HEK293 (cell line): Measurements from ENCODE around the gene EN2.

ENCODE experiments used
- HOXC10 ChIP-seq: sonication (generic); formaldehyde crosslinking; IDR thresholded peaks from 2 replicates; pipeline ENCODE4 v1.8.1; 2023; ENCODE audit warnings: mild to moderate bottlenecking, missing genetic modification reagents
- KLF1 ChIP-seq: fragments of 450-650 bp; formaldehyde crosslinking; IDR thresholded peaks from 2 replicates; pipeline ENCODE4 v1.5.1; 2016; ENCODE audit warnings: missing biosample characterization, missing genetic modification characterization
- KLF8 ChIP-seq: fragments of 450-650 bp; formaldehyde crosslinking; IDR thresholded peaks from 2 replicates; pipeline ENCODE4 v1.5.1; 2016; ENCODE audit warnings: missing biosample characterization, missing genetic modification characterization
- PRDM1 ChIP-seq: fragments of 450-650 bp; formaldehyde crosslinking; IDR thresholded peaks from 2 replicates; pipeline ENCODE4; 2016; ENCODE audit warnings: missing biosample characterization, missing genetic modification characterization
- SCRT1 ChIP-seq: fragments of 450-650 bp; formaldehyde crosslinking; IDR thresholded peaks from 2 replicates; pipeline ENCODE4 v1.5.1; 2016; ENCODE audit warnings: missing biosample characterization, missing genetic modification characterization, borderline replicate concordance
- ZBTB7A ChIP-seq: fragments of 450-650 bp; formaldehyde crosslinking; IDR thresholded peaks from 2 replicates; pipeline ENCODE4 v1.5.1; 2016; ENCODE audit warnings: low read depth, missing biosample characterization, missing genetic modification characterization
- ZFP3 ChIP-seq: fragments of 450-650 bp; formaldehyde crosslinking; IDR thresholded peaks from 2 replicates; pipeline ENCODE4 v1.5.1; 2016; ENCODE audit warnings: low read depth, missing biosample characterization, missing genetic modification characterization
- ZNF114 ChIP-seq: fragments of 450-650 bp; formaldehyde crosslinking; IDR thresholded peaks from 2 replicates; pipeline ENCODE4 v1.5.0; 2017; ENCODE audit warnings: missing biosample characterization, missing genetic modification characterization
- ZNF157 ChIP-seq: fragments of 450-650 bp; formaldehyde crosslinking; IDR thresholded peaks from 2 replicates; pipeline ENCODE4 v1.5.1; 2016; ENCODE audit warnings: missing biosample characterization, missing genetic modification characterization
- ZNF174 ChIP-seq: fragments of 450-650 bp; formaldehyde crosslinking; IDR thresholded peaks from 2 replicates; pipeline ENCODE4 v1.5.0; 2017; ENCODE audit warnings: missing biosample characterization, mild to moderate bottlenecking, missing genetic modification characterization
- ZNF214 ChIP-seq: fragments of 450-650 bp; formaldehyde crosslinking; IDR thresholded peaks from 2 replicates; pipeline ENCODE4 v1.5.1; 2017; ENCODE audit warnings: missing biosample characterization, mild to moderate bottlenecking, missing genetic modification characterization, borderline replicate concordance
- ZNF274 ChIP-seq, 2 experiments: fragments of 200-500 bp in 1 of 2; fragments of 450-650 bp in 1 of 2; sonication (Bioruptor generic) in 1 of 2; formaldehyde crosslinking in 1 of 2; IDR thresholded peaks; 2 replicates each; pipeline versions ENCODE4 v1.5.1 to v1.6.1; 2014 to 2016; ENCODE audit warnings: borderline replicate concordance in 1 of 2, inconsistent platforms in 1 of 2, low read length in 1 of 2, missing biosample characterization in 1 of 2, missing genetic modification characterization in 1 of 2
- ZNF354C ChIP-seq: fragments of 450-650 bp; formaldehyde crosslinking; IDR thresholded peaks from 2 replicates; pipeline ENCODE4 v1.5.1; 2016; ENCODE audit warnings: missing biosample characterization, missing genetic modification characterization, low read depth, borderline replicate concordance
- ZNF514 ChIP-seq: fragments of 450-650 bp; formaldehyde crosslinking; IDR thresholded peaks from 2 replicates; pipeline ENCODE4 v1.5.1; 2016; ENCODE audit warnings: missing biosample characterization, missing genetic modification characterization
- ZNF558 ChIP-seq: fragments of 450-650 bp; formaldehyde crosslinking; IDR thresholded peaks from 2 replicates; pipeline ENCODE4 v1.5.1; 2016; ENCODE audit warnings: missing biosample characterization, missing genetic modification characterization
- ZNF561 ChIP-seq: fragments of 450-650 bp; IDR thresholded peaks from 2 replicates; pipeline ENCODE4 v1.5.1; 2018; ENCODE audit warnings: missing biosample characterization, missing genetic modification characterization, borderline replicate concordance
- ZNF621 ChIP-seq: fragments of 450-650 bp; formaldehyde crosslinking; IDR thresholded peaks from 2 replicates; pipeline ENCODE4 v1.5.1; 2017; ENCODE audit warnings: missing biosample characterization, missing genetic modification characterization
- ZNF792 ChIP-seq: fragments of 450-650 bp; formaldehyde crosslinking; IDR thresholded peaks from 2 replicates; pipeline ENCODE4 v1.5.1; 2016; ENCODE audit warnings: missing biosample characterization, missing genetic modification characterization
- ZNF837 ChIP-seq: fragments of 450-650 bp; formaldehyde crosslinking; IDR thresholded peaks from 2 replicates; pipeline ENCODE4 v1.5.1; 2016; ENCODE audit warnings: missing biosample characterization, missing genetic modification characterization
- TF ChIP-seq, protein P1 (sequence below): fragments of 450-650 bp; formaldehyde crosslinking; IDR thresholded peaks from 2 replicates; pipeline ENCODE4 v1.5.1; 2016; ENCODE audit warnings: missing biosample characterization, missing genetic modification characterization
- TF ChIP-seq, protein P2 (sequence below): fragments of 450-650 bp; formaldehyde crosslinking; IDR thresholded peaks from 2 replicates; pipeline ENCODE4 v1.5.1; 2016; ENCODE audit warnings: missing biosample characterization, missing genetic modification characterization
- TF ChIP-seq, protein P3 (sequence below): fragments of 450-650 bp; formaldehyde crosslinking; IDR thresholded peaks from 2 replicates; pipeline ENCODE4 v1.5.1; 2016; ENCODE audit warnings: missing biosample characterization, missing genetic modification characterization
- TF ChIP-seq, protein P4 (sequence below): fragments of 450-650 bp; formaldehyde crosslinking; IDR thresholded peaks from 2 replicates; pipeline ENCODE4 v1.5.1; 2016; ENCODE audit warnings: missing biosample characterization, missing genetic modification characterization
- TF ChIP-seq, protein P5 (sequence below): fragments of 450-650 bp; formaldehyde crosslinking; IDR thresholded peaks from 2 replicates; pipeline ENCODE4 v1.5.1; 2016; ENCODE audit warnings: missing biosample characterization, missing genetic modification characterization
- TF ChIP-seq, protein P6 (sequence below): fragments of 450-650 bp; IDR thresholded peaks from 2 replicates; pipeline ENCODE4 v1.5.1; 2018; ENCODE audit warnings: missing biosample characterization, mild to moderate bottlenecking, missing genetic modification characterization

Gene EN2

DNA sequence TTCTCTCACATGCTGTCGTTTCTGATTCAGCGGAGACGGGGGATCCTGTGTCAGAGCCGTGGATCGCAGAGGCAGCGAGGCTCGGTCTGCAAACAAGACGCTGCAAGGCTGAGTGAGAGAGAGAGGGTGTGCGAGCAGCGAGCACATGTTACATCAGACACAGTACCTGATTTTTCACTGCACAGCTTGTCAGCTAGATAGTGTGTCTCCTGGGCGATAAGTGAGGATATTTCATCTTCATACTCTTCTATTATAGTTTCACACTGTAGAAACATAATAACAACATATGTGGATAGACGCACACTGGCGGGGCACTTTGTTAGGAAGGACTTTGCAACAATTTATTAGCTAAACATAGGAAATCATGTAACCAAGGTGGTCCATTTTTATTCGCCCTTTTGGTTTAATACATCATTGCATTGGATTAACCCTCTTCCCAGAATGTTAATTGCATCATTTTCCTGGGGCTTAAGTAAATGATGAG lies 49.0 kb downstream of the EN2 start (continued):
- TF ChIP-seq, protein P1, sequence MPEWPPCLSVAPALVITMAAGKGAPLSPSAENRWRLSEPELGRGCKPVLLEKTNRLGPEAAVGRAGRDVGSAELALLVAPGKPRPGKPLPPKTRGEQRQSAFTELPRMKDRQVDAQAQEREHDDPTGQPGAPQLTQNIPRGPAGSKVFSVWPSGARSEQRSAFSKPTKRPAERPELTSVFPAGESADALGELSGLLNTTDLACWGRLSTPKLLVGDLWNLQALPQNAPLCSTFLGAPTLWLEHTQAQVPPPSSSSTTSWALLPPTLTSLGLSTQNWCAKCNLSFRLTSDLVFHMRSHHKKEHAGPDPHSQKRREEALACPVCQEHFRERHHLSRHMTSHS (tag by site-specific recombination), result no peak
- TF ChIP-seq KLF8 (no peak), ZNF214 (tag by site-specific recombination) (no peak), ZNF792 (tag by site-specific recombination) (no peak), ZNF837 (no peak), ZNF157 (no peak), ZBTB7A (no peak), HOXC10 (CRISPR knock-in tag) (no peak), ZNF354C (no peak), ZNF114 (no peak), ZNF174 (tag by site-specific recombination) (no peak), SCRT1 (tag by site-specific recombination) (no peak), ZNF514 (tag by site-specific recombination) (no peak), ZFP3 (tag by site-specific recombination) (no peak), PRDM1 (tag by site-specific recombination) (peak; percentile 88), ZNF561 (tag by site-specific recombination) (no peak), ZNF621 (tag by site-specific recombination) (no peak), ZNF558 (no peak), KLF1 (tag by site-specific recombination) (no peak), ZNF274 (IDR thresholded peaks at IDR 0.05; ENCODE audit: low read length) (no peak), ZNF274 (tag by site-specific recombination; IDR thresholded peaks at IDR 0.05; ENCODE audit: borderline replicate concordance) (no peak)
- TF ChIP-seq, protein P2, sequence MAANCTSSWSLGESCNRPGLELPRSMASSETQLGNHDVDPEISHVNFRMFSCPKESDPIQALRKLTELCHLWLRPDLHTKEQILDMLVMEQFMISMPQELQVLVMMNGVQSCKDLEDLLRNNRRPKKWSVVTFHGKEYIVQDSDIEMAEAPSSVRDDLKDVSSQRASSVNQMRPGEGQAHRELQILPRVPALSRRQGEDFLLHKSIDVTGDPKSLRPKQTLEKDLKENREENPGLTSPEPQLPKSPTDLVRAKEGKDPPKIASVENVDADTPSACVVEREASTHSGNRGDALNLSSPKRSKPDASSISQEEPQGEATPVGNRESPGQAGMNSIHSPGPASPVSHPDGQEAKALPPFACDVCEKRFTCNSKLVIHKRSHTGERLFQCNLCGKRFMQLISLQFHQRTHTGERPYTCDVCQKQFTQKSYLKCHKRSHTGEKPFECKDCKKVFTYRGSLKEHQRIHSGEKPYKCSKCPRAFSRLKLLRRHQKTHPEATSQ (tag by site-specific recombination), result no peak
- TF ChIP-seq, protein P3, sequence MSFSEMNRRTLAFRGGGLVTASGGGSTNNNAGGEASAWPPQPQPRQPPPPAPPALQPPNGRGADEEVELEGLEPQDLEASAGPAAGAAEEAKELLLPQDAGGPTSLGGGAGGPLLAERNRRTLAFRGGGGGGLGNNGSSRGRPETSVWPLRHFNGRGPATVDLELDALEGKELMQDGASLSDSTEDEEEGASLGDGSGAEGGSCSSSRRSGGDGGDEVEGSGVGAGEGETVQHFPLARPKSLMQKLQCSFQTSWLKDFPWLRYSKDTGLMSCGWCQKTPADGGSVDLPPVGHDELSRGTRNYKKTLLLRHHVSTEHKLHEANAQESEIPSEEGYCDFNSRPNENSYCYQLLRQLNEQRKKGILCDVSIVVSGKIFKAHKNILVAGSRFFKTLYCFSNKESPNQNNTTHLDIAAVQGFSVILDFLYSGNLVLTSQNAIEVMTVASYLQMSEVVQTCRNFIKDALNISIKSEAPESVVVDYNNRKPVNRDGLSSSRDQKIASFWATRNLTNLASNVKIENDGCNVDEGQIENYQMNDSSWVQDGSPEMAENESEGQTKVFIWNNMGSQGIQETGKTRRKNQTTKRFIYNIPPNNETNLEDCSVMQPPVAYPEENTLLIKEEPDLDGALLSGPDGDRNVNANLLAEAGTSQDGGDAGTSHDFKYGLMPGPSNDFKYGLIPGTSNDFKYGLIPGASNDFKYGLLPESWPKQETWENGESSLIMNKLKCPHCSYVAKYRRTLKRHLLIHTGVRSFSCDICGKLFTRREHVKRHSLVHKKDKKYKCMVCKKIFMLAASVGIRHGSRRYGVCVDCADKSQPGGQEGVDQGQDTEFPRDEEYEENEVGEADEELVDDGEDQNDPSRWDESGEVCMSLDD, result no peak
- TF ChIP-seq, protein P4, sequence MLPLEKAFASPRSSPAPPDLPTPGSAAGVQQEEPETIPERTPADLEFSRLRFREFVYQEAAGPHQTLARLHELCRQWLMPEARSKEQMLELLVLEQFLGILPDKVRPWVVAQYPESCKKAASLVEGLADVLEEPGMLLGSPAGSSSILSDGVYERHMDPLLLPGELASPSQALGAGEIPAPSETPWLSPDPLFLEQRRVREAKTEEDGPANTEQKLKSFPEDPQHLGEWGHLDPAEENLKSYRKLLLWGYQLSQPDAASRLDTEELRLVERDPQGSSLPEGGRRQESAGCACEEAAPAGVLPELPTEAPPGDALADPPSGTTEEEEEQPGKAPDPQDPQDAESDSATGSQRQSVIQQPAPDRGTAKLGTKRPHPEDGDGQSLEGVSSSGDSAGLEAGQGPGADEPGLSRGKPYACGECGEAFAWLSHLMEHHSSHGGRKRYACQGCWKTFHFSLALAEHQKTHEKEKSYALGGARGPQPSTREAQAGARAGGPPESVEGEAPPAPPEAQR, result no peak
- TF ChIP-seq, protein P5, sequence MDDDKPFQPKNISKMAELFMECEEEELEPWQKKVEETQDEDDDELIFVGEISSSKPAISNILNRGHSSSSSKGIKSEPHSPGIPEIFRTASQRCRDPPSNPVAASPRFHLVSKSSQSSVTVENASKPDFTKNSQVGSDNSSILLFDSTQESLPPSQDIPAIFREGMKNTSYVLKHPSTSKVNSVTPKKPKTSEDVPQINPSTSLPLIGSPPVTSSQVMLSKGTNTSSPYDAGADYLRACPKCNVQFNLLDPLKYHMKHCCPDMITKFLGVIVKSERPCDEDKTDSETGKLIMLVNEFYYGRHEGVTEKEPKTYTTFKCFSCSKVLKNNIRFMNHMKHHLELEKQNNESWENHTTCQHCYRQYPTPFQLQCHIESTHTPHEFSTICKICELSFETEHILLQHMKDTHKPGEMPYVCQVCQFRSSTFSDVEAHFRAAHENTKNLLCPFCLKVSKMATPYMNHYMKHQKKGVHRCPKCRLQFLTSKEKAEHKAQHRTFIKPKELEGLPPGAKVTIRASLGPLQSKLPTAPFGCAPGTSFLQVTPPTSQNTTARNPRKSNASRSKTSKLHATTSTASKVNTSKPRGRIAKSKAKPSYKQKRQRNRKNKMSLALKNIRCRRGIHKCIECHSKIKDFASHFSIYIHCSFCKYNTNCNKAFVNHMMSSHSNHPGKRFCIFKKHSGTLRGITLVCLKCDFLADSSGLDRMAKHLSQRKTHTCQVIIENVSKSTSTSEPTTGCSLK, result no peak
- TF ChIP-seq, protein P6, sequence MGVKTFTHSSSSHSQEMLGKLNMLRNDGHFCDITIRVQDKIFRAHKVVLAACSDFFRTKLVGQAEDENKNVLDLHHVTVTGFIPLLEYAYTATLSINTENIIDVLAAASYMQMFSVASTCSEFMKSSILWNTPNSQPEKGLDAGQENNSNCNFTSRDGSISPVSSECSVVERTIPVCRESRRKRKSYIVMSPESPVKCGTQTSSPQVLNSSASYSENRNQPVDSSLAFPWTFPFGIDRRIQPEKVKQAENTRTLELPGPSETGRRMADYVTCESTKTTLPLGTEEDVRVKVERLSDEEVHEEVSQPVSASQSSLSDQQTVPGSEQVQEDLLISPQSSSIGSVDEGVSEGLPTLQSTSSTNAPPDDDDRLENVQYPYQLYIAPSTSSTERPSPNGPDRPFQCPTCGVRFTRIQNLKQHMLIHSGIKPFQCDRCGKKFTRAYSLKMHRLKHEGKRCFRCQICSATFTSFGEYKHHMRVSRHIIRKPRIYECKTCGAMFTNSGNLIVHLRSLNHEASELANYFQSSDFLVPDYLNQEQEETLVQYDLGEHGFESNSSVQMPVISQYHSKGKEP, result peak; percentile 26; the same call in 1 of the 2 replicates
- TF ChIP-seq, all 188 proteins: peak for 18
